AG09319 (cell line): ENCODE data around the gene NDUFS7.

Experiments
- DNase-seq: peaks from one replicate; pipeline ENCODE4 v3.0.0-alpha.2; 2010; ENCODE audit warnings: low read depth; ENCODE audit errors: extremely low read depth
- CTCF ChIP-seq: IDR thresholded peaks from 2 replicates; pipeline ENCODE4 v1.5.1; 2011; ENCODE audit warnings: low read depth, mild to moderate bottlenecking, inconsistent platforms, low read length, moderate library complexity

Gene NDUFS7

GRCh38 chr19:1360126-1360817 is 23.4 kb upstream of the NDUFS7 start:
- no peak for TF ChIP-seq CTCF
- no peak for DNase-seq

- peak; percentile 62 for DNase-seq
- no peak; the same call in 1 of the 2 replicates for TF ChIP-seq CTCF
These were observed 22.8 kb upstream of the NDUFS7 start for GRCh38 chr19:1360818-1361461.

- no peak for TF ChIP-seq CTCF
- no peak for DNase-seq
These were observed 21.9 kb upstream of the NDUFS7 start for GRCh38 chr19:1361601-1362386.

GRCh38 chr19:1362387-1363257 is 21.1 kb upstream of the NDUFS7 start:
- TF ChIP-seq CTCF = no peak
- no peak for DNase-seq

GRCh38 chr19:1363599-1363998 is 20.1 kb upstream of the NDUFS7 start:
- DNase-seq = no peak
- no peak for TF ChIP-seq CTCF

- peak; percentile 14 for TF ChIP-seq CTCF
- no peak for DNase-seq
These were observed 19.5 kb upstream of the NDUFS7 start for GRCh38 chr19:1364070-1364704.
